ENCODE results near the gene MNAT1.

DNA sequence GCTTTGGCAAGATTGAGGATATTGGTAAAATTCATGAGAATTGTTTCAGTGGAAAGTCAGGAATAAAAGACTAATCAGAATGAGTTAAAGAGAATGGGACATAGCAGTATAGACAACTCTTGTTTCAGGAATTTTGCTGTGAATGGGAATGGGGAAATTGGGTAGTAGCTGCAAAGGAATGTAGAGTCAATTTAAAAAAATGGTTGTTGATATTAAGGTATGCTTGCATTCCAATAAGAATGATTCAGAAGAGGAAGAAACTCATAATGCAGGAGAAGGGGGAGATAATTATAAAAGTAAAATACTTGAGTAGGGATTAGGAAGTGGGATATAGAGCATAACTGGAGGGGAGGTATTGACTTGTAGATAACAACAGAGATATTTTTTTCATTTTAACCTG is 40.7 kb downstream of the MNAT1 start:
- TF ChIP-seq, protein P1, sequence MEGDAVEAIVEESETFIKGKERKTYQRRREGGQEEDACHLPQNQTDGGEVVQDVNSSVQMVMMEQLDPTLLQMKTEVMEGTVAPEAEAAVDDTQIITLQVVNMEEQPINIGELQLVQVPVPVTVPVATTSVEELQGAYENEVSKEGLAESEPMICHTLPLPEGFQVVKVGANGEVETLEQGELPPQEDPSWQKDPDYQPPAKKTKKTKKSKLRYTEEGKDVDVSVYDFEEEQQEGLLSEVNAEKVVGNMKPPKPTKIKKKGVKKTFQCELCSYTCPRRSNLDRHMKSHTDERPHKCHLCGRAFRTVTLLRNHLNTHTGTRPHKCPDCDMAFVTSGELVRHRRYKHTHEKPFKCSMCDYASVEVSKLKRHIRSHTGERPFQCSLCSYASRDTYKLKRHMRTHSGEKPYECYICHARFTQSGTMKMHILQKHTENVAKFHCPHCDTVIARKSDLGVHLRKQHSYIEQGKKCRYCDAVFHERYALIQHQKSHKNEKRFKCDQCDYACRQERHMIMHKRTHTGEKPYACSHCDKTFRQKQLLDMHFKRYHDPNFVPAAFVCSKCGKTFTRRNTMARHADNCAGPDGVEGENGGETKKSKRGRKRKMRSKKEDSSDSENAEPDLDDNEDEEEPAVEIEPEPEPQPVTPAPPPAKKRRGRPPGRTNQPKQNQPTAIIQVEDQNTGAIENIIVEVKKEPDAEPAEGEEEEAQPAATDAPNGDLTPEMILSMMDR (IDR thresholded peaks at IDR 0.05) = no peak
- no peak for TF ChIP-seq EZH2 (IDR thresholded peaks at IDR 0.05)

Data from neural progenitor cell (in vitro differentiated cells).